Epithelial cell of proximal tubule (primary cell): ENCODE results near the gene ACTL8. TPM values are rescaled to one million over a fixed set of nuclear protein-coding genes. Genes with fewer than 3 reads are reported as not detected.

Source experiments
- DNase-seq: peaks from one replicate; pipeline ENCODE4 v3.0.0-alpha.2; 2011; ENCODE audit warnings: low read depth
- H3K4me3 ChIP-seq: 2 replicates; pipeline ENCODE4 v1.5.1; 2011; ENCODE audit warnings: low read depth, mild to moderate bottlenecking, low read length
- total RNA-seq: library from RNA; depleted of rRNA; stranded (reverse); fragments of >200 nt; gene quantifications from 2 replicates; pipeline ENCODE4 v1.2.3, GENCODE V29; 2015
- TF ChIP-seq, protein P1 (sequence below): conservative IDR thresholded peaks from 2 replicates; pipeline ENCODE4 v1.5.1; 2012; ENCODE audit warnings: low read depth, mild to moderate bottlenecking, low read length

The ACTL8 gene
- total RNA-seq, 1 donor from 2014 or later = not detected

DNA sequence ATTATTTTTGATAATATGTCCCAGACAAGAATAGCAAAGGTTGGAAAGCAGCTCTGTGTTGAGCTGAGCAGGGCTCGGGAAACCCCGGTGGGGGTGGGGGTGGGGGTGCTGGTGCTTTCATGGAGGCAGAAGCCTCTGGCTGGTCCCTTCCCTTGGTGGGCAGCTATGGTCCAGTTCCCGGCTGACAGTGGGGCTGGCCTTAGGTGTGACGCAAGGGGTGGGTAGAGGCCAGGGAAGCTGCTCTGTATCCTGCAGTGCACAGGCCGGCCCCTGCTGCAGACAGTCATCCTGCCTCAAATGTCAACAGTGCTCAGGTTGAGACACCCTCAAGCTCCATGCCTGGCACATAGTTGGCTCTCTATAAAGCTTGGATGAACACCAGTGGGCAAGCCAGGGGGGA is 8.9 kb downstream of the ACTL8 start:
- TF ChIP-seq, protein P1, sequence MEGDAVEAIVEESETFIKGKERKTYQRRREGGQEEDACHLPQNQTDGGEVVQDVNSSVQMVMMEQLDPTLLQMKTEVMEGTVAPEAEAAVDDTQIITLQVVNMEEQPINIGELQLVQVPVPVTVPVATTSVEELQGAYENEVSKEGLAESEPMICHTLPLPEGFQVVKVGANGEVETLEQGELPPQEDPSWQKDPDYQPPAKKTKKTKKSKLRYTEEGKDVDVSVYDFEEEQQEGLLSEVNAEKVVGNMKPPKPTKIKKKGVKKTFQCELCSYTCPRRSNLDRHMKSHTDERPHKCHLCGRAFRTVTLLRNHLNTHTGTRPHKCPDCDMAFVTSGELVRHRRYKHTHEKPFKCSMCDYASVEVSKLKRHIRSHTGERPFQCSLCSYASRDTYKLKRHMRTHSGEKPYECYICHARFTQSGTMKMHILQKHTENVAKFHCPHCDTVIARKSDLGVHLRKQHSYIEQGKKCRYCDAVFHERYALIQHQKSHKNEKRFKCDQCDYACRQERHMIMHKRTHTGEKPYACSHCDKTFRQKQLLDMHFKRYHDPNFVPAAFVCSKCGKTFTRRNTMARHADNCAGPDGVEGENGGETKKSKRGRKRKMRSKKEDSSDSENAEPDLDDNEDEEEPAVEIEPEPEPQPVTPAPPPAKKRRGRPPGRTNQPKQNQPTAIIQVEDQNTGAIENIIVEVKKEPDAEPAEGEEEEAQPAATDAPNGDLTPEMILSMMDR = no peak
- no peak overlapping the region for H3K4me3 ChIP-seq
- DNase-seq = no peak

DNA sequence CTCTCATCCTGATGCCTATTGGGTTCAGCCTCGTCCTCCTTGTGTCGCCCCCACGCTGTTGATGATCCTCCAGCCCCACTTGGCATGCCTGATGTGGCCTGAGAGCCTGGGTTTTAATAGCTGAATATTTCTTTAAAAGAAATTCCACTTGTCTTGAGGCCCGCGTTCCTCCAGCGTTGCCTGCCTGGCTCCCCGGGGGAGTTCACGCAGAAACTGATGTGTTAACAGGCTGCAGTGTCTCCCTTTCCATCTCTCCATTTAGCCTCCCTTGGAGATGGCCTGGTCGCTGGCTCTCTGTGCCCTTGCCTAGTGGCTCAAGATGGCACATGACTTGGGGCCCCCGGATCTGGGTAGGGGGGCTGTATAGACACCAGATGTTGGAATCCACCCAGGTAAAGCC is 9.5 kb downstream of the ACTL8 start:
- no peak overlapping the region for H3K4me3 ChIP-seq
- no peak for DNase-seq
- TF ChIP-seq, protein P1 = no peak

DNA sequence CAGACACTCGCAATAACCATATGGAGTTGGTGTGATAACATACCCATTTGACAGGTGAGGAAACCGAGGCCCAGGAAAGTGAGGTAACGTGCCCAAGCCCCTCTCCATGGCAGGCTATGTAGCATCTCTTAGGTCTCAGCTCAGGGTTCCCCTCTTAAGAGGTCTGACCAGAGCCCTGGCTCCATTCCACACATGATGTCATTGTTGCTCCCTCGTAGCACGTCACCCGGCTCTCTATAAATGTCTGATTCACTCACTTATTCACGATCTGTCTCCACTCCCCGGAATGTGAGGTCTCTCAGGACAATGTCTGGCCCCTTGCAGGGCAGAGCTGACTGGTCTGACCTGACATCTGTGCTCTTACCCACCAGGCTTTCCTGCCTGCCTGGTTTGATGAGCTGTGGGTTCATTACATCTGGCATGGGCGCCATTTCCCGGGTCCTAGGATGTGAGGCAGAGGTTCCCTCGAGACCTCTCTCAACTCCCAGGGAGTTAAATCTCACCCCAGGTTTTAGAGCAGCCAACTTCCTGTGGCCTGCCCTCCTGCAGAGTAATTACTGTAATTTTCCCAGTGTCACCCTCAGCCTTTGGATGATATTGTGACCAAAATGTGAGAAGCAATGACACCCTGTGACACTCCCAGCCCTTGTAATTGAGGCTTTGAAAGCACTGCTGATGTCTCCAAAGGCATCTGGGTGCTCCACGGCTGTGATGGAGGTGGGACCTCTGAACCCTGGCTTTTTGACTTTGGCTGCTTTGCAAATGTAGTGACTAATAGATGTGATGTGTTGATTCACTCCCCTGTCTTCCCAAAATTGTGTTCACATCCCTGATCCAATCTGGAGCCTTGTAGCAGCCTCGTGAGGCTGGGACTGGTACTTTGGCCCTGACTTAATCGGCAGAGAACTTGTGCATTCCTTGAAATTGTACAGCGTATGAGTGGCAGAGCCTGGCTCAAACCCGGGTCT is 10.6 kb downstream of the ACTL8 start:
- H3K4me3 ChIP-seq = no peak overlapping the region
- DNase-seq = peak; percentile 37
- TF ChIP-seq, protein P1 = no peak

DNA sequence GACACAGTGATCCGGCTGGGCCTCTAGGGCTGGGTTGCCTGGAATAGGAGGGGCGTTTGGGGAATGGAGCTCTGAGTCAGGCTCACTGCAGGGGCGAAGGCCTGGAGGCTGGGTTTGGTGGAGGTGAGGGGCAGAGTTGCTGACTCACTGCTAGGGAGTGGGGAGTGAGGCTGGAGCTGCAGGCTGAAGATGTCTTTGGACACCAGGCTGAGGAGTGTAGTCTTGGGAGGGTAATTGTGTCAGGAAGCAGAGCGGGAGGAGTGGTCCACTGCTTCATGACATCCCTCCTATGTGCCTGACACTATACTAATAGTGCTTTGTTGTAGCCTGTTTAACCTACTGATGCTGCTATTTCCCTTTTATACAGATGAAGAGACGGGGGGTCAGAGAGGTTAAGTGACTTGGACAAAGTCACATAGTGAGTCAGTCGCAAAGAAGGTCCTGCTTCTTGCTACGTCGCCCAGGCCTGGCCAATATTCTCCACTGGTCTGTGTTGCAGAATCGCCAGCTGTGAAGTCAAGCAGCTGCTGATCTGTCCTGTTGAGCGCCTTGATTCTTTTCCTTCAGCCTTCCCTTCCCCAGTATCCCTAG is 13.6 kb downstream of the ACTL8 start:
- no peak overlapping the region for H3K4me3 ChIP-seq
- peak; percentile 13 for DNase-seq
- TF ChIP-seq, protein P1 = no peak

DNA sequence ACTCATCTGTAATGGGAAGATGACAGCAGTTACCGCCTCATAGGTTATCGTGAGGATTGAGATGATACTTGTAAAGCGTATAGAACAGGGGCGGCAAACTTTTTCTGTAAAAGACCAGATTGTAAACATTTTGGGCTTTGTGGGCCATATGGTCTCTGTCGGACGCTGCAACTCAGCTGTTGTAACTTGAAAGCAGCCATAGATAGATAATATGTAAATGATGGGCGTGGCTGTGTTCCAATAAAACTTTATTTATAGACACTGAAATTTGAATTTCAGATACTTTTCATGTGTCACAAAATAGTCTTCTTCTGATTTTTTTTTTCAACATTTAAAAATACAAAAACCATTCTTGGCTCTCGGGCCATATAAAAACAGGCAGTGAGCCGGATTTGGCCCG is 15.8 kb downstream of the ACTL8 start:
- DNase-seq = no peak
- TF ChIP-seq, protein P1 = no peak
- no peak overlapping the region for H3K4me3 ChIP-seq

DNA sequence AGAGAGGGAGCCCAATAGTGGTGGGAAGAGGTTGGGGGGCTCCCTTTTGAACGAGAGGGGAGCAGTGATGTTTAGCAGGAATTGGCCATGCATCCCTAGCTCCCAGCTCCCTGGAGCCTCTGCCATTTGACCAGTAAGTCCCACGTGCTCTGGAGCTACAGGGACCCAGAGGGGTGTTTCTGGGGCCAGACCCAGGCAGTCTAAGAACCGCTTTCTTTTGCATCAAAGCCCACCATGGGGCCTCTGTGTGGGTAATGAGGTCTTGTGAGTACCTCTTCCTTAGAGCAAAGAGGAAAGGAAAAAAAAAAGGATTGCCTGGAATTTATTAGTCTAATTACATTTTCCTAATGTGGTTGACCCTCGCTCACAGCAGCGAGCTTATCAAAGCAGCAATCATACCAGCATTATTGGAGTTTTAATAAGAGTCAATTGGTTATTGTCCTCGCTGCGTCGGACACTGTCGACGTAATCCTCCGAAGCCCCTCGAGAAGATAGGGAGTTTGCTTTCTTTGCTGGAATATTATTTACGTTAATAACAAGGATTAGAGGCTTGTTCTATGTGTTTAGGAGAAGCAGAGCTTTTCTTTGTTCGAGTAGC is 17.6 kb downstream of the ACTL8 start:
- TF ChIP-seq, protein P1 = no peak
- no peak overlapping the region for H3K4me3 ChIP-seq
- no peak for DNase-seq
